ENCODE measurements around the gene GPATCH2.

GPATCH2 gene

GRCh38 chr1:217425422-217425821 is 205.5 kb downstream of the GPATCH2 start:
- Histone ChIP-seq H3K27me3 (ENCODE audit: control insufficient read depth, insufficient read depth, low read length, poor library complexity, severe bottlenecking) (no peaks in the 10 kb centered on the region), H3K36me3 (ENCODE audit: control insufficient read depth, insufficient read depth, low read length) (no peaks in the 10 kb centered on the region), H3K4me3 (ENCODE audit: insufficient read depth, low read depth, low read length) (no peak overlapping the region), H3K9me3 (ENCODE audit: control insufficient read depth, low read length) (no peaks in the 10 kb centered on the region), H3K4me1 (ENCODE audit: control insufficient read depth, insufficient read depth, low read length) (peaks cover 9% of the 10 kb centered on the region), H3K27ac (ENCODE audit: insufficient read depth, low read depth, low read length, poor library complexity, severe bottlenecking) (no peak overlapping the region)
- WGBS, 2 experiments, result 89 to 91% methylated on average over 5 of the region's 5 CpGs

- Histone ChIP-seq H3K4me3 (ENCODE audit: insufficient read depth, low read depth, low read length) (no peak overlapping the region), H3K4me1 (ENCODE audit: control insufficient read depth, insufficient read depth, low read length) (no peaks in the 10 kb centered on the region), H3K36me3 (ENCODE audit: control insufficient read depth, insufficient read depth, low read length) (no peaks in the 10 kb centered on the region), H3K27ac (ENCODE audit: insufficient read depth, low read depth, low read length, poor library complexity, severe bottlenecking) (no peak overlapping the region), H3K27me3 (ENCODE audit: control insufficient read depth, insufficient read depth, low read length, poor library complexity, severe bottlenecking) (no peaks in the 10 kb centered on the region), H3K9me3 (ENCODE audit: control insufficient read depth, low read length) (no peaks in the 10 kb centered on the region)
- 66% methylated on average over 2 of the region's 2 CpGs; no CpG with 5 or more reads in 1 of the 2 experiments for WGBS, 2 experiments
Measured at GRCh38 chr1:217419194-217419551, 211.7 kb downstream of the GPATCH2 start.

- 93 to 94% methylated on average over 14 of the region's 14 CpGs for WGBS, 2 experiments
- no peaks in the 10 kb centered on the region for H3K9me3 ChIP-seq (ENCODE audit: control insufficient read depth, low read length)
- no peaks in the 10 kb centered on the region for H3K36me3 ChIP-seq (ENCODE audit: control insufficient read depth, insufficient read depth, low read length)
- H3K4me1 ChIP-seq (ENCODE audit: control insufficient read depth, insufficient read depth, low read length), result no peaks in the 10 kb centered on the region
- no peak overlapping the region for H3K4me3 ChIP-seq (ENCODE audit: insufficient read depth, low read depth, low read length)
- no peaks in the 10 kb centered on the region for H3K27me3 ChIP-seq (ENCODE audit: control insufficient read depth, insufficient read depth, low read length, poor library complexity, severe bottlenecking)
- H3K27ac ChIP-seq (ENCODE audit: insufficient read depth, low read depth, low read length, poor library complexity, severe bottlenecking), result no peak overlapping the region
Measured at GRCh38 chr1:217418269-217419193, 212.4 kb downstream of the GPATCH2 start.

DNA sequence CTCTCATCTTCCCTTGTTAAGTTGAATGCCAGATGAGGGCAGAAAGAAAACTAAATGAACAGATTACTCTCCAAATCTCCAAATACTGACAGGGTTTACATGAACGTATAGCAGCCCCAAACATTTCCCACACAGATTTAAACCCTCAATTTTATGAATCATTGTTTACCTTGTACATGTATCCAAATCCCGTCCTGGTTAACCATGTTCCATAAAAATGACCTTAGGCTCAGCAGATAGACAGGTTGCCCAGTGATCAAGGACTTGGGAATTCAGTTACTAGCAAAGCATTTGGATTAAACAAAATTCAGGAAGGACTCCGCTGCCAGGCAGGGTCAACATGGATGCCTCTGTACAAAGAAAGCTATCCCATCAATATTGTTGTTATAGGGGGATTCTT is 213.5 kb downstream of the GPATCH2 start:
- 95 to 98% methylated on average over 2 to 3 of the region's 3 CpGs for WGBS, 2 experiments
- no peaks in the 10 kb centered on the region for H3K36me3 ChIP-seq (ENCODE audit: control insufficient read depth, insufficient read depth, low read length)
- no peak overlapping the region for H3K27ac ChIP-seq (ENCODE audit: insufficient read depth, low read depth, low read length, poor library complexity, severe bottlenecking)

DNA sequence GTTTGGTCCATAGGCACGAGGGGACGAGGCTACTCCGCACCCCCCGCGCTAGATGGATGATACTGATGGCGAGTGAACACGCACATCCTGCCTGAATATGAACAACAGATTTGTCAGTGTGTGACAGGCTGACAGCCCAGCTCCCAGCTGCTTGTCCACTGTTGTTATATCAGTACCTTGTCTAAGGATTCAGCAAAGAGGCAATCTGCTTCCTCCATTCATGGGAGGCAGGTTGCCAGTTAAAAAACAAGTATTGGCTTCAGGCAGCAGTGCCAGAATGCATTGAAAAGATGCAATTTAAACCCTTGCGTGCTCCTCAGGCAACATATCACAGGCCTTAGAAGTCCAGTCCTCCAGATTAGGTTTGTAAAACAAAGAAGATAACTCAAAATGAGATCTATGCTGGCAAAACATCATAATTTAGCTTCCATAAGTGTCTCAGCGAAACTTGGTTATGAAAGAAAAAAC is 223.3 kb downstream of the GPATCH2 start:
- H3K4me3 ChIP-seq (ENCODE audit: insufficient read depth, low read depth, low read length), result no peak overlapping the region
- H3K36me3 ChIP-seq (ENCODE audit: control insufficient read depth, insufficient read depth, low read length), result no peaks in the 10 kb centered on the region
- no peaks in the 10 kb centered on the region for H3K9me3 ChIP-seq (ENCODE audit: control insufficient read depth, low read length)
- no peaks in the 10 kb centered on the region for H3K4me1 ChIP-seq (ENCODE audit: control insufficient read depth, insufficient read depth, low read length)
- H3K27me3 ChIP-seq (ENCODE audit: control insufficient read depth, insufficient read depth, low read length, poor library complexity, severe bottlenecking), result no peaks in the 10 kb centered on the region
- 93 to 94% methylated on average over 9 of the region's 9 CpGs for WGBS, 2 experiments
- H3K27ac ChIP-seq (ENCODE audit: insufficient read depth, low read depth, low read length, poor library complexity, severe bottlenecking), result no peak overlapping the region

More for the DNA sequence above, 213.5 kb downstream of the GPATCH2 start:
- Histone ChIP-seq H3K4me3 (ENCODE audit: insufficient read depth, low read depth, low read length) (no peak overlapping the region), H3K4me1 (ENCODE audit: control insufficient read depth, insufficient read depth, low read length) (no peaks in the 10 kb centered on the region), H3K27me3 (ENCODE audit: control insufficient read depth, insufficient read depth, low read length, poor library complexity, severe bottlenecking) (no peaks in the 10 kb centered on the region), H3K9me3 (ENCODE audit: control insufficient read depth, low read length) (no peaks in the 10 kb centered on the region)

GRCh38 chr1:217403026-217403720 is 227.7 kb downstream of the GPATCH2 start:
- Histone ChIP-seq H3K27ac (ENCODE audit: insufficient read depth, low read depth, low read length, poor library complexity, severe bottlenecking) (no peak overlapping the region), H3K27me3 (ENCODE audit: control insufficient read depth, insufficient read depth, low read length, poor library complexity, severe bottlenecking) (no peaks in the 10 kb centered on the region), H3K4me1 (ENCODE audit: control insufficient read depth, insufficient read depth, low read length) (no peaks in the 10 kb centered on the region), H3K36me3 (ENCODE audit: control insufficient read depth, insufficient read depth, low read length) (no peaks in the 10 kb centered on the region), H3K9me3 (ENCODE audit: control insufficient read depth, low read length) (no peaks in the 10 kb centered on the region), H3K4me3 (ENCODE audit: insufficient read depth, low read depth, low read length) (no peak overlapping the region)
- WGBS, 2 experiments, result 92 to 93% methylated on average over 7 to 8 of the region's 8 CpGs

- Histone ChIP-seq H3K36me3 (ENCODE audit: control insufficient read depth, insufficient read depth, low read length) (no peaks in the 10 kb centered on the region), H3K27ac (ENCODE audit: insufficient read depth, low read depth, low read length, poor library complexity, severe bottlenecking) (no peak overlapping the region), H3K4me1 (ENCODE audit: control insufficient read depth, insufficient read depth, low read length) (no peaks in the 10 kb centered on the region), H3K9me3 (ENCODE audit: control insufficient read depth, low read length) (no peaks in the 10 kb centered on the region), H3K27me3 (ENCODE audit: control insufficient read depth, insufficient read depth, low read length, poor library complexity, severe bottlenecking) (no peaks in the 10 kb centered on the region), H3K4me3 (ENCODE audit: insufficient read depth, low read depth, low read length) (no peak overlapping the region)
- WGBS, 2 experiments, result 86 to 93% methylated on average over 2 of the region's 2 CpGs
Measured at GRCh38 chr1:217402301-217402700, 228.6 kb downstream of the GPATCH2 start.

DNA sequence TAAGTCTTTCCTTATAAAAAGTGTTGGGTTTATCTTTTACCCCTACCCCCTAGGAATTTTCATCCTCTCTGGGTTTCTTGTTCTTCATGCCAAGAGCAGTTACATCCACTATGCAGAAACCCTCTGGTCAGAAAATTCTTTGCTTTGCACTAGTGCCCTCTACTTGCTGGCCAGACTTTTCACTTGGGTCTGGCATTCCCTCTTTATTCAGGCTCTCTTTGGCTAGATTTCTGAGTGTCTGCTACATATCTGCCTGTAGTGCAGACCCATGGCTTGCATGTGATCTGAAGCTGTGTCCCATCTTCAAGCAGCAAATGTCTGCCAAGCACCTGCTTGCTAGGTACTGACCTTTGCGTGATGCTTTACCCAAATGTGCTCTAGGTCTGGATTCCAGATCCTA is 237.0 kb downstream of the GPATCH2 start:
- Histone ChIP-seq H3K27me3 (ENCODE audit: control insufficient read depth, insufficient read depth, low read length, poor library complexity, severe bottlenecking) (no peaks in the 10 kb centered on the region), H3K4me3 (ENCODE audit: insufficient read depth, low read depth, low read length) (no peak overlapping the region), H3K9me3 (ENCODE audit: control insufficient read depth, low read length) (no peaks in the 10 kb centered on the region), H3K27ac (ENCODE audit: insufficient read depth, low read depth, low read length, poor library complexity, severe bottlenecking) (no peak overlapping the region), H3K36me3 (ENCODE audit: control insufficient read depth, insufficient read depth, low read length) (no peaks in the 10 kb centered on the region), H3K4me1 (ENCODE audit: control insufficient read depth, insufficient read depth, low read length) (no peaks in the 10 kb centered on the region)
- 85 to 90% methylated on average over 1 of the region's 1 CpG for WGBS, 2 experiments

DNA sequence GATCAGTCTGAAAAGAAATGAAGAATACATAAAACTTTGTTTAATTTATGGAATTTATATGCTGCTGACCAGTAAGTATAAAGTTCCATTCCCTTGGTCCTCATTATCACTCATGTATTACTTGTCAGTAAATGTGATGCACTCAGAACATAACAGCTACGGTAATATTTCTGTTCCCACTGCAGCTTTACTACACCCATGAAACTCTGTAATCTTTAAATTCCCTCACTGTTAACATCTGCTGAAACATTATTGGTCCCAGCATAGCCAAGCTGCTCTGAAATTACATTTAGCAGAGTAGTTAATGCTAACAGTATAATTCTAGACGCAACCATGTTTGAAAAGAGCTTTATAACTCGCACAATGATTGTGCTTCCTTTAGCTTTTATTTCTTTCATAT is 238.4 kb downstream of the GPATCH2 start:
- H3K4me3 ChIP-seq (ENCODE audit: insufficient read depth, low read depth, low read length), result no peak overlapping the region
- 96% methylated on average over 3 of the region's 3 CpGs for WGBS, 2 experiments
- H3K27me3 ChIP-seq (ENCODE audit: control insufficient read depth, insufficient read depth, low read length, poor library complexity, severe bottlenecking), result no peaks in the 10 kb centered on the region
- no peak overlapping the region for H3K27ac ChIP-seq (ENCODE audit: insufficient read depth, low read depth, low read length, poor library complexity, severe bottlenecking)
- H3K4me1 ChIP-seq (ENCODE audit: control insufficient read depth, insufficient read depth, low read length), result no peaks in the 10 kb centered on the region
- H3K36me3 ChIP-seq (ENCODE audit: control insufficient read depth, insufficient read depth, low read length), result no peaks in the 10 kb centered on the region
- no peaks in the 10 kb centered on the region for H3K9me3 ChIP-seq (ENCODE audit: control insufficient read depth, low read length)

DNA sequence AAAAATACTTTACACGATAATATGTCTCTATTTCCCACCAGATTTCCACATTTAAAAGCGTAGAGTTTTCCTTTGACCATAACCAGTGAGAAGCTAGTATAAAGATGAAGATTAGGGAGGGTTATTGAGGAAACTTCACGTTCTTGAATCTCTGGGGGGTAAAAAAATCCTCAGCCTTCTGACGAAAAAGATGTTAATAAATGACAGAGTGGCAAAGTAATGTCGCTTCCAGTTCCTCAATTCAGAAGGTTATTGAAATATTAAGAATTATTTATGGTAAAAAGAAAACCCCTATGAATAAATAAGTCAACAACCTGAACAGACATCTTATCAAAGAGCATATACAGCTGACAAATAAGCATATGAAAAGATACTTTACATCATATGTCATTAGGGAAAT is 241.0 kb downstream of the GPATCH2 start:
- H3K36me3 ChIP-seq (ENCODE audit: control insufficient read depth, insufficient read depth, low read length), result no peaks in the 10 kb centered on the region

More for the DNA sequence above, 241.0 kb downstream of the GPATCH2 start:
- H3K27ac ChIP-seq (ENCODE audit: insufficient read depth, low read depth, low read length, poor library complexity, severe bottlenecking), result no peak overlapping the region
- H3K4me3 ChIP-seq (ENCODE audit: insufficient read depth, low read depth, low read length), result no peak overlapping the region
- no peaks in the 10 kb centered on the region for H3K9me3 ChIP-seq (ENCODE audit: control insufficient read depth, low read length)
- H3K4me1 ChIP-seq (ENCODE audit: control insufficient read depth, insufficient read depth, low read length), result no peaks in the 10 kb centered on the region
- no peaks in the 10 kb centered on the region for H3K27me3 ChIP-seq (ENCODE audit: control insufficient read depth, insufficient read depth, low read length, poor library complexity, severe bottlenecking)
- 92 to 98% methylated on average over 3 of the region's 5 CpGs for WGBS, 2 experiments

All from ectodermal cell (in vitro differentiated cells).